Neuronal stem cell (in vitro differentiated cells): ENCODE results near the gene PHYH.
"Not testable (repeated sequence)": the region's sequence is repeated elsewhere in the genome, so short reads cannot be mapped to it uniquely, and the experiment has no call there.

Experiments used
- DNase-seq: peaks from one replicate; pipeline ENCODE4 v3.0.0-alpha.2; 2013; ENCODE audit warnings: low spot score
- H2AFZ ChIP-seq: one replicate; pipeline ENCODE4 v1.6.1; 2013; ENCODE audit warnings: mild to moderate bottlenecking, low read length, inconsistent platforms
- H2AK5ac ChIP-seq: 2 replicates; pipeline ENCODE4 v1.6.1; 2013; ENCODE audit warnings: low read depth, mild to moderate bottlenecking, inconsistent platforms, low read length, moderate library complexity, mixed read lengths
- H2BK120ac ChIP-seq: 2 replicates; pipeline ENCODE4 v1.6.1; 2013; ENCODE audit warnings: low read depth, mild to moderate bottlenecking, inconsistent platforms, low read length, moderate library complexity, mixed read lengths
- H2BK12ac ChIP-seq: one replicate; pipeline ENCODE4 v1.6.1; 2013; ENCODE audit warnings: low read length, inconsistent platforms
- H2BK15ac ChIP-seq: 2 replicates; pipeline ENCODE4 v1.6.1; 2013; ENCODE audit warnings: mild to moderate bottlenecking, low read length, inconsistent platforms, mixed read lengths
- H2BK5ac ChIP-seq: one replicate; pipeline ENCODE4 v1.6.1; 2013; ENCODE audit warnings: inconsistent platforms, mild to moderate bottlenecking, low read length, moderate library complexity
- H3K14ac ChIP-seq: one replicate; pipeline ENCODE4 v1.6.1; 2013; ENCODE audit warnings: low read length, inconsistent platforms
- H3K18ac ChIP-seq: 2 replicates; pipeline ENCODE4 v1.6.1; 2013; ENCODE audit warnings: low read length, inconsistent platforms
- H3K23ac ChIP-seq: 2 replicates; pipeline ENCODE4 v1.6.1; 2013; ENCODE audit warnings: low read depth, mild to moderate bottlenecking, mixed read lengths, low read length, inconsistent platforms; ENCODE audit not compliant: poor library complexity
- H3K27ac ChIP-seq: replicated peaks from 3 replicates; pipeline ENCODE4 v1.5.1; 2013; ENCODE audit warnings: low read length, inconsistent platforms
- H3K27me3 ChIP-seq, 3 experiments: 2 replicates each; pipeline ENCODE4 v1.6.1; 2013; ENCODE audit warnings: low read length in 3 of 3, mild to moderate bottlenecking in 2 of 3, inconsistent platforms in 1 of 3, low read depth in 1 of 3, mixed read lengths in 1 of 3, moderate library complexity in 1 of 3; ENCODE audit not compliant: control insufficient read depth in 3 of 3, insufficient read depth in 3 of 3
- H3K36me3 ChIP-seq, 2 donors: replicated peaks in 1 of 2; 2 replicates each; pipeline ENCODE4 v1.6.1; 2013; ENCODE audit warnings: low read length in 2 of 2; ENCODE audit not compliant: control insufficient read depth in 2 of 2, insufficient read depth in 2 of 2
- H3K4ac ChIP-seq: 2 replicates; pipeline ENCODE4 v1.6.1; 2013; ENCODE audit warnings: inconsistent platforms, mild to moderate bottlenecking, low read length, moderate library complexity
- H3K4me1 ChIP-seq, 2 donors: 1 replicate in 1 of 2; 2 replicates in 1 of 2; pipeline ENCODE4 v1.6.1; 2013; ENCODE audit warnings: low read length in 2 of 2, low read depth in 1 of 2; ENCODE audit not compliant: control insufficient read depth in 2 of 2, insufficient read depth in 1 of 2
- H3K4me2 ChIP-seq: one replicate; pipeline ENCODE4 v1.6.1; 2013; ENCODE audit warnings: mild to moderate bottlenecking, low read length, inconsistent platforms; ENCODE audit not compliant: insufficient read depth, poor library complexity, severe bottlenecking
- H3K4me3 ChIP-seq, 2 donors: 2 replicates each; pipeline ENCODE4 v1.5.1; 2013; ENCODE audit warnings: low read length in 2 of 2, mild to moderate bottlenecking in 2 of 2, inconsistent platforms in 1 of 2, moderate library complexity in 1 of 2
- H3K79me1 ChIP-seq: one replicate; pipeline ENCODE4 v1.6.1; 2013; ENCODE audit warnings: low read depth, mild to moderate bottlenecking, inconsistent platforms, low read length, moderate library complexity
- H3K9ac ChIP-seq: one replicate; pipeline ENCODE4 v1.6.1; 2013; ENCODE audit warnings: mild to moderate bottlenecking, low read depth, low read length, inconsistent platforms; ENCODE audit not compliant: poor library complexity
- H3K9me3 ChIP-seq, 2 donors: replicated peaks in 1 of 2; 2 replicates each; pipeline versions ENCODE3 to v1.6.1; 2013; ENCODE audit warnings: low read length in 2 of 2, mild to moderate bottlenecking in 2 of 2, inconsistent platforms in 1 of 2, low read depth in 1 of 2, mixed read lengths in 1 of 2, moderate library complexity in 1 of 2; ENCODE audit not compliant: control insufficient read depth in 2 of 2, insufficient read depth in 1 of 2
- H4K8ac ChIP-seq: one replicate; pipeline ENCODE4 v1.6.1; 2013; ENCODE audit warnings: low read depth, mild to moderate bottlenecking, inconsistent platforms, low read length, moderate library complexity
- H4K91ac ChIP-seq: one replicate; pipeline ENCODE4 v1.6.1; 2013; ENCODE audit warnings: low read length, low read depth, mild to moderate bottlenecking, inconsistent platforms; ENCODE audit not compliant: poor library complexity
- WGBS, 2 donors: extraction: QIAGEN DNeasy Blood & Tissue Kit; methylation state at CpG; one replicate each; pipeline ENCODE4 v1.1.7; 2013; ENCODE audit warnings: missing lambda C conversion rate in 2 of 2, mixed read lengths in 1 of 2; ENCODE audit not compliant: insufficient read length in 2 of 2, insufficient replicate concordance in 1 of 2; ENCODE audit errors: extremely low coverage in 2 of 2; 5-methylcytosine and 5-hydroxymethylcytosine counted together

Gene PHYH

GRCh38 chr10:13236638-13237037, 63.2 kb downstream of the PHYH start:
- Histone ChIP-seq H3K18ac (no peak overlapping the region), H3K14ac (no peak overlapping the region), H3K79me1 (no peaks in the 10 kb centered on the region), H4K8ac (no peak overlapping the region), H3K9ac (no peak overlapping the region), H2BK12ac (no peak overlapping the region), H3K23ac (no peak overlapping the region), H2AK5ac (no peak overlapping the region), H3K4me3 (no peak overlapping the region), H2AFZ (no peak overlapping the region), H4K91ac (no peak overlapping the region), H3K4me1 (no peaks in the 10 kb centered on the region), H3K27me3 (peaks cover 0 to 5% (median 0%) of the 10 kb centered on the region in 3 experiments), H2BK15ac (no peak overlapping the region), H2BK5ac (no peak overlapping the region), H3K27ac (no peak overlapping the region), H3K36me3 (no peaks in the 10 kb centered on the region), H3K4ac (no peak overlapping the region), H3K4me2 (no peak overlapping the region), H3K9me3 (no peaks in the 10 kb centered on the region), H2BK120ac (no peak overlapping the region)
- no CpG with 5 or more reads among the region's 8 CpGs for WGBS, 2 donors
- no peak for DNase-seq

- not testable (repeated sequence) for H3K79me1 ChIP-seq, DNase-seq, H3K14ac ChIP-seq, H3K4ac ChIP-seq, H2AK5ac ChIP-seq, H3K4me2 ChIP-seq, H2BK5ac ChIP-seq, H3K27ac ChIP-seq, H2BK15ac ChIP-seq, H4K8ac ChIP-seq, H4K91ac ChIP-seq, H3K9me3 ChIP-seq, H3K4me3 ChIP-seq, H2BK12ac ChIP-seq, H2BK120ac ChIP-seq, H3K23ac ChIP-seq, H3K18ac ChIP-seq, H3K27me3 ChIP-seq, H3K9ac ChIP-seq, H3K36me3 ChIP-seq, H2AFZ ChIP-seq, H3K4me1 ChIP-seq
- no CpG with 5 or more reads among the region's 13 CpGs for WGBS, 2 donors
These were observed 65.1 kb downstream of the PHYH start for GRCh38 chr10:13234736-13235135.

GRCh38 chr10:13234172-13234571, 65.7 kb downstream of the PHYH start, which contains the start of gene UCMA:
Gene UCMA (minus strand): TSS chr10:13234374. CDS start chr10:13234258, 116 bp downstream.
- Histone ChIP-seq H2AFZ (peak within 1 kb of the TSS; percentile 17), H3K9me3 (no peaks in the 10 kb centered on the region), H3K27ac (no peak within 1 kb of the TSS), H3K27me3 (peaks cover 0 to 5% (median 0%) of the 10 kb centered on the region in 3 experiments), H3K36me3 (no peaks in the 10 kb centered on the region), H2AK5ac (no peak within 1 kb of the TSS), H3K9ac (no peak within 1 kb of the TSS), H3K4me3 (no peak within 1 kb of the TSS), H4K8ac (no peak within 1 kb of the TSS), H3K18ac (peak within 1 kb of the TSS; percentile 45), H2BK12ac (no peak within 1 kb of the TSS), H3K79me1 (no peaks in the 10 kb centered on the region), H2BK15ac (no peak within 1 kb of the TSS), H3K23ac (peak within 1 kb of the TSS; percentile 25), H3K4me1 (no peaks in the 10 kb centered on the region), H4K91ac (no peak within 1 kb of the TSS), H2BK5ac (no peak within 1 kb of the TSS), H3K4ac (no peak within 1 kb of the TSS), H3K14ac (peak within 1 kb of the TSS; percentile 67), H3K4me2 (no peak within 1 kb of the TSS), H2BK120ac (no peak within 1 kb of the TSS)
- no CpG with 5 or more reads among the region's 10 CpGs for WGBS, 2 donors
- DNase-seq = no peak

GRCh38 chr10:13233358-13233757, 66.5 kb downstream of the PHYH start:
- Histone ChIP-seq H3K23ac (peak overlapping the region; percentile 25), H2AFZ (no peak overlapping the region), H2BK12ac (no peak overlapping the region), H3K4ac (no peak overlapping the region), H2AK5ac (no peak overlapping the region), H3K79me1 (no peaks in the 10 kb centered on the region), H3K4me1 (no peaks in the 10 kb centered on the region), H3K9me3 (no peaks in the 10 kb centered on the region), H3K4me3 (no peak overlapping the region), H3K27ac (no peak overlapping the region), H4K91ac (no peak overlapping the region), H2BK120ac (no peak overlapping the region), H2BK5ac (no peak overlapping the region), H2BK15ac (no peak overlapping the region), H4K8ac (no peak overlapping the region), H3K36me3 (no peaks in the 10 kb centered on the region), H3K4me2 (no peak overlapping the region), H3K14ac (peak overlapping the region; percentile 67), H3K9ac (no peak overlapping the region), H3K18ac (no peak overlapping the region), H3K27me3 (peaks cover 0 to 5% (median 0%) of the 10 kb centered on the region in 3 experiments)
- WGBS, 2 donors = no CpG with 5 or more reads among the region's 14 CpGs
- no peak for DNase-seq
